SK-N-SH (cell line): ENCODE results near the gene PPP1R12B.

Experiments
- CTCF ChIP-seq: fragments of 200-600 bp; sonication (generic); IDR thresholded peaks from 2 replicates; pipeline ENCODE4 v1.6.1; 2017; ENCODE audit warnings: antibody characterized with exemption, mild to moderate bottlenecking, moderate library complexity
- EP300 ChIP-seq, 2 experiments: IDR thresholded peaks; 2 replicates each; pipeline versions ENCODE4 v1.4.0 to v1.6.1; 2012; ENCODE audit warnings: borderline replicate concordance in 1 of 2, low read depth in 1 of 2, low read length in 1 of 2
- GATA2 ChIP-seq: sonication (generic); formaldehyde crosslinking; IDR thresholded peaks from 2 replicates; pipeline ENCODE4 v1.5.0; 2020; ENCODE audit warnings: mild to moderate bottlenecking, missing genetic modification reagents

GRCh38 chr1:202568826-202569225, 220.3 kb downstream of the PPP1R12B start:
- TF ChIP-seq CTCF: no peak
- TF ChIP-seq EP300 (IDR thresholded peaks at IDR 0.05; ENCODE audit: borderline replicate concordance in 1 of 2, low read depth in 1 of 2, low read length in 1 of 2): peak in 1 of 2 experiments; percentile 55; a peak in 2 of 4 replicates
- no peak for TF ChIP-seq GATA2 (CRISPR knock-in tag)
